Measurements from ENCODE around the gene BCL2L15.

Gene BCL2L15

DNA sequence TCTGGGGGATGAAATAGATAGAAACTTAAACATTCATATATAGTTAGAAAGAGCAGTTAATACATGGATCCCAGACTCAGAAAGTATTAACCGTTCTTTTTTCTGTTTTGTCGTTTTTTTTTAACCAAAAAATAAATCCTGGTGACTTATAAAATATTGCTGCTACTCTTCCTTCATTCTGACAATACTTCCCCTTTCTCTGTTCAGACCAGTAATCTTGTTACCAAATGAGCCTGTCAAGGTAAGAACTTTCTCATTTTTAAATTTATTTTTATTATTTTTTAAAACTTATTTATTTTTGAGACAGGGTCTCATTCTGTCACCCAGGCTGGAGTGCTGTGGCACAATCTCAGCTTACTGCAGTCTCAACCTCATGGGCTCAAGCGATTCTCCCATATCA lies 29.6 kb downstream of the BCL2L15 start:
- ATAC-seq: no peak
- TF ChIP-seq OSR1 (CRISPR knock-in tag; IDR thresholded peaks at IDR 0.05) (no peak), PPARA (CRISPR knock-in tag; IDR thresholded peaks at IDR 0.05; ENCODE audit: borderline replicate concordance) (no peak), BACH2 (CRISPR knock-in tag; IDR thresholded peaks at IDR 0.05; ENCODE audit: borderline replicate concordance) (no peak)

- TF ChIP-seq CSDC2 (CRISPR knock-in tag; IDR thresholded peaks at IDR 0.05) (no peak), TSHZ2 (CRISPR knock-in tag; IDR thresholded peaks at IDR 0.05) (no peak), ARNTL (CRISPR knock-in tag; IDR thresholded peaks at IDR 0.05; ENCODE audit: borderline replicate concordance, low read depth) (no peak), TOX (CRISPR knock-in tag; IDR thresholded peaks at IDR 0.05; ENCODE audit: borderline replicate concordance) (no peak), CSRNP3 (CRISPR knock-in tag; IDR thresholded peaks at IDR 0.05) (no peak), PATZ1 (CRISPR knock-in tag; IDR thresholded peaks at IDR 0.05; ENCODE audit: borderline replicate concordance) (no peak), CREB5 (CRISPR knock-in tag; IDR thresholded peaks at IDR 0.05; ENCODE audit: low read depth) (no peak), ZNF70 (CRISPR knock-in tag; IDR thresholded peaks at IDR 0.05) (no peak), RARB (CRISPR knock-in tag; IDR thresholded peaks at IDR 0.05) (no peak), ISL1 (CRISPR knock-in tag; IDR thresholded peaks at IDR 0.05) (no peak), OSR1 (CRISPR knock-in tag; IDR thresholded peaks at IDR 0.05) (no peak), PPARA (CRISPR knock-in tag; IDR thresholded peaks at IDR 0.05; ENCODE audit: borderline replicate concordance) (no peak), ZFP30 (CRISPR knock-in tag; IDR thresholded peaks at IDR 0.05) (no peak), ZFP3 (CRISPR knock-in tag; IDR thresholded peaks at IDR 0.05) (no peak), ZNF8 (CRISPR knock-in tag; IDR thresholded peaks at IDR 0.05) (no peak), ZNF565 (CRISPR knock-in tag; conservative IDR thresholded peaks at IDR 0.05; ENCODE audit: low read depth) (no peak)
- ATAC-seq: no peak
Observed at GRCh38 chr1:113856401-113856790, 31.0 kb downstream of the BCL2L15 start.

DNA sequence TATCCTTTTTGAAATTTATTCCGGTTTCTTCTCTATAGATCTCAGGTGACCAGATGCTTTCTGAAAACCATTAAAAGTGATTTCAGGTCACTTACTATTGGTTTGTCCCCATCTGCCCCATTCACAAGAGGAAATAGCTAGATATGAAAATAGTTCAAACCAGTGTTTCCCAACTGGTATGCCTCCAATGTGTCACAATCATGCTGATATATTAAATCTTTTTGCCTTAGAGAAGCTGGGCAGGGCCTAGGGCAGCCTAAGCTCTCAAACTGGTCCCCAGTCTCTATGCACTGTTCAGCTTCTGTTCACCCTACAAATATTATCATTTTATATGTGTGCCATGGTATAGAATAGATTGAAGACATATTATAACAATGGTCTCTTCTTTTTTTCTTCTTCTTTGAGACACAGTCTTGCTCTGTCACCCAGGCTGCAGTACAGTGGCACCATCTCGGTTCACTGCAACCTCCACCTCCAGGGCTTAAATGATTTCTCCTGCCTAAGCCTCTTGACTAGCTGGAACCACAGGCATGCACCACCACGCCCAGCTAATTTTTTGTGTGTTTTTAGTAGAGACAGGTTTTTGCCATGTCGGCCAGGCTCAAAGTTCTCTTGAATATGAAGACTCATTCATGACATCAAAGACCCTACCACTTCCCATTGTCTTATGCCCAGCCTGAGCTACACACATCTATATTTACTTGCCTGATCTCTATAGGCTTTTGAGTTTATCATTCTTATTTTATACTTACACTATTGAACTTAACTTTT lies 31.6 kb downstream of the BCL2L15 start:
- TF ChIP-seq ESRRG (CRISPR knock-in tag; IDR thresholded peaks at IDR 0.05) (no peak), PATZ1 (CRISPR knock-in tag; IDR thresholded peaks at IDR 0.05; ENCODE audit: borderline replicate concordance) (no peak), CREB5 (CRISPR knock-in tag; IDR thresholded peaks at IDR 0.05; ENCODE audit: low read depth) (no peak), ZNF8 (CRISPR knock-in tag; IDR thresholded peaks at IDR 0.05) (no peak), TSHZ2 (CRISPR knock-in tag; IDR thresholded peaks at IDR 0.05) (no peak)
- ATAC-seq: no peak

Measured in SK-N-SH treated with all-trans-retinoic acid at 6 μM for 48 hours (cell line).